Stimulated activated CD4-positive, alpha-beta T cell treated with anti-CD3 and anti-CD28 coated beads, TNF-alpha, amount 100 ng/mL, for 1 hour (primary cell): ENCODE results near the gene SDK2.

Experiments used
- DNase-seq, 3 donors: peaks; one replicate each; pipeline ENCODE4 v3.0.0-alpha.2; 2020; ENCODE audit warnings: low read depth in 3 of 3, low spot score in 1 of 3

Gene SDK2

DNA sequence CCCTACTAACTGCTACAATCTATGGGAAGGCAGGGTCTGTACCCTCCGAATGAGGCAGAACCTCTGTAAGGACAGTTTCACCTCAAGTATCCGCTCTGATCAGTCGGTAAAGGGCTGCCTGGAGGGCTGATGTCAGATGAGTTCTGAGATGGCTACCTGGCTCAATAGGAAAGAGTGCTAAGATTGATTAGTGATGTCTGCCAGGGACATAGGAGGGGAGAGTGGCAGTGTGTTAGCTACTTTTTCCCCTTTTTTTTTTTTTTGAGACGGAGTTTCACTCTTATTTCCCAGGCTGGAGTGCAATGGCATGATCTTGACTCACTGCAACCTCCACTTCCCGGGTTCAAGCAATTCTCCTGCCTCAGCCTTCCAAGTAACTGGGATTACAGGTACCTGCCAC is 293.4 kb downstream of the SDK2 start:
- DNase-seq = no peak

DNA sequence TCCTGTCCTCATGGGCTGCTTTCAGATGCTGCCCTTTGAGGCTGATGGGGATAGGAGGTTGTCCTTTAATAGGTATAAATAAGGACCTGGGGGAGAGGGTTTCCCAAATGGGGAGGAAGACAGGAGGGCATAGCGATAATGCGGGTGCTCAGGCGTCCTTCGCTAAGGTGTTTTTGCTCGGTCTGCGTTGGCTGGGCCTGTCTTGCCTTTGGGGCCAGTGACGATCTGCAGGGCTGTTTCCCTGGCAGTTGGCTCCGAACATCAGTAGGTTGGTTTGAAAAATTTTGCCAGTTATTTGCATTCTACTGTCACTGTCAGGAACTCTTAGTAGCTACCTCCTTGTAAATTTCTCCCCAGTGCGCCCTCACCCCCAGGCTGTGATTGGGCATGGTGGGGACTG is 294.6 kb downstream of the SDK2 start:
- DNase-seq = no peak

DNA sequence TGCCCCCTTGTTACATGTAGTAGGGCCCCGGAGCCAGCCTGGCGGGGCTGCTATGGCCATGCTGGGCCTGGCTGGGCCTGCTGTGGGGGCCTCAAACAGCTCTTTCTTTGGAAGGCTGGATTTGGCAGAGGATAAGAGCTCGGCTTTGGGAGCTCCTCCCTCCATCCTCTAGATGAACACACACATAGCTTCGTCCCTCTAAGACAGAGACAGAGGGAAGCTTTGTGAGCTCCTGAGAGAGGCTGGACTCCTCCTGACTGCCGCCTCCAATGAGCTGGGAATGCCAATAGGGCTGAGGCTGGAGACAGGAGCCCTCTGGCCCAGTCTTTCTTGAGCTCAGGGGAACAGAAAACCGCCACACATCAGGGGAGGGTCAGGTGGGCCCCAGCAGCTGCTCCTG is 295.1 kb downstream of the SDK2 start:
- DNase-seq = no peak

DNA sequence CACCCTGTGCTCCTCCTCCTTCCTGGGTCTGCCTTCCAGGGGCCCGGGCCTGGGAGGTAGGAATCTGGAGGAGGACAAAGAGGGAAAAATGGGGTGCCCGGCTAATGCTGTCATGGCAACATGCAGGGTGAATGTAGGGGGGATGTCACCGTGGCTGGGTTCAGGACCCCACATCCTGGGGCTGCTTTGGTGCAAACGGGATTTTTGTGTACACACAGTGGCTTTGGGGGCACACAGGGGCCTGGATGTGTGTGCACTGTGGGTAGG is 295.5 kb downstream of the SDK2 start:
- DNase-seq = no peak

DNA sequence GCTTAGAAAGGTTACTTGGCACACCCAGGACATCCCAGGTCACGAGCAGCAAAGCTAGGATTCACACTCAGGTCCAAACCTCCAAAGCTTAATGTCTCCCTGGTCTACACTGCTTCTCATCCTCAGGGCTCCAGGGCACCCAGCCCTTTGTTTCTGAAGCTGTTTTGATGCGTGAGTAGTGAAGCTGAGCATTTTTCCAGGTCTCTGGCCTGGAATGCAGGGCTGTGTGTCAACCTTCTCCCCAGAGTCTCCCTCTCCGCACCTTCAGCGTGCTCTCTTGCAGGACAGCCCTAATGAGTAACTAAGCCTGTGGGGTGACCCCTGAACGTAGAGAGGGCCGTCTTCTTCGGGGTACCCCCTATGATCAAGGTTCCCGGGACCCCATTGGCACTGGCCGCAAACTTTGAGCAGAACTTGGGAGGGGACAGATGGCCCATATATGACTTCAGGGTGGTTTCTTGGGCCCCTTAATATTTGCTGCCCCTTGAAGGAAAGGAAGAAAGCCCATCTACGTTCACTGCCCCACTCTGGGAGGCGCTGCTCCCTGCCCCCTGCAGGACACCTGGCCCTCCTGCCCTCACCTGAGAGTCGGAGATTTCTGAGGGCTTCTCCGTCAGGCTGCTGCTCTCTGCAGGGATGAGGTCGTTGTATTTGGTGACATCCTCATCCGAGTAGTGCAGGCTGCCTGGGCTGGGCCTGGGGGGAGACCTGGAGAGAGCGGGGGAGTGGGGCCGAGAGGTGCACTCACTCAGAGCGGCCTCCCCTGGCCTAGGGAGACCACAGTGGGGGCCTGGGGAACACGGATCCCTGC is 296.0 kb downstream of the SDK2 start:
- no peak for DNase-seq

DNA sequence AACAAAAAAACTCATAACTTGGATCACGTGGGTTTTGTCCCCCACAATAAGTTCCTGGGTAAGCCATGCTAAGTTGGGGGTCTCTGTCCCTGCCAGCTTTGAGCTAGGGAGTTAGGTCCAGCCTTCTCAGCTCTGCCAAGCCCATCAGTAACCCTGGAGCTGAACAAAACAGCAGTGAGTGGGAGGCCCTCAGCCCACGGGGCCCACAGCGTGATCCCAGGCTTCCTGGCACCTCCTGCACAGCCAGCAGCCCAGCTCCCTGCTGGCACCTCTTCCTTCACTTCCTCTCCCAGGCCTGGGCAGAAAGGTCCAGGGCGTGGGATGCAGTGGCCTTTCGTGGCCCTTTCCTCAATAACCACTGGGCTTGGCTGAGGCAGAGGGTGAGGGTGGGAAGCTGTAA is 296.9 kb downstream of the SDK2 start:
- no peak for DNase-seq

DNA sequence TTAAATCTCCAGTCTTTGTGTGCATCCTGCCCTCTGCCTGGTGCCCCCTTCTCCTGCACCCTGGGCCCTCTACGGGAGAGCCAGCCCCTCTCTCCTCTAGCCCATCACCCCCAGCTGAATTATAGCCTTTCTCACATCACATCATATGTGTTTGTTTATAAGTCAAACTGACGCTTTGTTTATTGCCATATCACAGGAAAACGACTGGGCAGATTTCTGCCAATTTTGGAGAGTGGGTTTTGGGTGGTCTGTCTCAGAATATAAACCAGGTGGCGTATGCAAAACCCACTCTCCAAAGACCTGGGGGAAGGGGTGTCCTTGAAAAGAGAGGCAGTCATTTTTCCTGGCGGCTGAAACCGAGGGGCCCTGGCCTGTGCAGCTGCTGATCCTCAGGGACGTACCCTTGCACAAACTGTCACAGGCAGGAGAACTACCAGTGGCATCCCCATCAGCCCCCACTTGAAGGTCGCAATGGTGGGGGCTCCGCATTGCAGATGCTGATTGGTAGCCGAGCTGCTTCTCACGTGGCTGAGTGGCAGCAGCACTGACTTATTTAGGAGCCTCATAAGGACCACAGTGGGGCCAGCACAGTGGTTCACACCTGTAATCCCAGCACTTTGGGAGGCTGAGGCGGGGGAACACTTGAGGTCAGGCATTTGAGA is 297.6 kb downstream of the SDK2 start:
- no peak for DNase-seq

DNA sequence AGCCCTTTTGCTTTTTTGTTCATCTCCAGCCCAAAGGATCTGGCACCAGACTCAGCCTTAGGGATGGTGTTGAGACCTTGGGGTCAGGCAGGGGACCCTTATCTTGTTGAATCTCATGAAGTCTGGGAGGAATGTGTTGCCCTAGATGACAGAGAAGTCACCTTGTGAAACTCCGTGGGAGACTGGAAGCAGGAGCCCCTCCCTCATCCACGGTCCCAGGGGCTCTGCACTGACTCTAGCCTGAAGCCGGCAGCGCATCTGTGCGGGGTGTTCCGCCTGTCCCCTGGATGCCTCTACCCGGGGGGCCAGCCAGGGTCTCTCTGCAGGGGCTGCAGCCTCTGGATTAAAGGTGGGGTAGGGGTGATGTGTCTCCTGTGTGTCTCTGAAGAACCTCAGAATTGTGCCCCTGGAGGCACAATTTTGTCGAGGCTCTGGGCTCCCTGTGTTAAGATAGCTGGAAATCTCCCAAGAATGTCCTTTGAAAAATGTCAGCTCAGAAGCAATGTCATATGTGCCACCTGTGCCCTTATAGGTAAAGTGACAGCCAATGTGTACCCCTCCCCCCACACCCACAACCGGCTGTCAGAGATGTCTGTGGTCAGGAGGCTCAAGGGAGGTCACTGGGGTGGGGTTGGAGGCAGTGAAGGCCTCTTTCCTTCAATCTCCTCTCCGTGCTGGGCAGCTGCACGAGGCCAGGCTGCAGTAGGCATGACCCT is 300.3 kb downstream of the SDK2 start:
- no peak for DNase-seq

DNA sequence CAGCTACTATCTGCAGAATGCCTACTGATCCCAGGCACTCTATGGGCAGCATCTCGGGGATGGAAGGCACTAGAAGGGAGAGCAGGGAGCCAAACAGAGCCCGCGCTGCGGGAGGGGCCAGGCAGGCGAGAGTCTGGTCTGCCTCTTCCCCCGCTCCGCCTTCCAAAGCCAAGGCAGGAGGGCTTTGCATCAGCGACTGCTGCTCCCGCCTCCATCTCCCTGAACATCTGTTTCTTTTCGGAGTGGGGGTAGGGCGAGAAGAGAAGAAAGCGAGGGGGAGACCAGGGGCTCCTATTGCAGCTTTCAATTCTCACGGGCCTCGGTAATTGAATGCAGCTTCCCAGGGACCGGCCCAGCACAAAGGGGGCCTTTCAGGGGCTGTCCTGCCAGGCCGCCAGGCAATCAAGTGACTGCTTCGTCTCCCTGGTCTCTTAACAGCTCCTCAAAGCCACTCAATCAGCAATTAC is 301.0 kb downstream of the SDK2 start:
- no peak for DNase-seq

DNA sequence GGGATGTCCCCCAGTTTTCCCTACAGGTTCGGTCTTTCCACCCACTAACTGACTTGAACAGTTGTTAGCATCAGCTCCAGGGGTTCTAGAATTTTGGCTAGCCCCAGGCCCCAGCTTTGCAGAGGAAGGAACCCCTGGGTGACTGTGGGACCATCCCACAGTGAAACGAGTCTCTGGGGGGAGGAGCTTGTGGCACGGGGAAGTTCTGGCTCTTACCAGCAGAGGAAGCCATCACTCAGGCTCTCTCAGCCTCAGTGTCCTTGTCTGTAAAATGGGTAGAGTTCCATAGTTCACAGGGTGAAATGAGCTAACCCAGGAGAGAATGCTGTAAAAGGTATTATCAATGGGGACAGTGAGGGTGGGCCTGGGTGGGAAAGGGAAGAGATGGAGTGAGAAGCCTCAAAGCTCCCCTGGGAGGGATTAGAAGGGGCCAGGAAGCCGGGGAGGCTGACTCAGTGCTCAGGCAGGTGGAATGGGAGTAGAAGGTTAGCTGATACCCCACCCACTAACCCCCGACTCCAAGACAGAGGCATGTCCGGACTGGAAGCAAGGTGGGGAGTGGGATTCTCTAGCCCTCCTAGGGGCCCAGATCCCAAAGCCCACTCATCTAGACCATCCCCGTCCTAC is 301.6 kb downstream of the SDK2 start:
- DNase-seq = no peak

DNA sequence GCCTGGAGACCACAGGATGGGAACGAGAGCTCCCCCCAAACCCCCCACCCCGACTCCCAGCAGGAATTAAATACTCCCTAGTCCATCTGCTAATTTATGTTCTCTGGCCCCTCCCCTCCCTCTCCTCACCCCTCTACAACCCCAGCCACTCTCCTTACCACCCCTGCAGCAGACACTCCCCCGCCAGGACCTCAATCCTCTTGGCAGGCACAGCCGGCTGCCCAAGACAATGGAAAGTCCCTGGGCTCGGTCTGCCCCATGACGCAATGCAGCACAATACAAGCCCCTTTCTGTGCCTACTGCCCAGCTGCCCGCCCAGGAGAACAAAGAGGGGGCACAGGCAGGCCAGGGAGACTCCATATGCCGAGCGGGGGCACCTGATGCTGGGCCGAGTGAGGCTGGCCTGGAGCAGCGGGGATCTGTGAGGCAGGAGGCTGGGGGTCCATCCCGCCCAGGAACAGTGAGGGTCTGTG is 302.2 kb downstream of the SDK2 start:
- no peak for DNase-seq

DNA sequence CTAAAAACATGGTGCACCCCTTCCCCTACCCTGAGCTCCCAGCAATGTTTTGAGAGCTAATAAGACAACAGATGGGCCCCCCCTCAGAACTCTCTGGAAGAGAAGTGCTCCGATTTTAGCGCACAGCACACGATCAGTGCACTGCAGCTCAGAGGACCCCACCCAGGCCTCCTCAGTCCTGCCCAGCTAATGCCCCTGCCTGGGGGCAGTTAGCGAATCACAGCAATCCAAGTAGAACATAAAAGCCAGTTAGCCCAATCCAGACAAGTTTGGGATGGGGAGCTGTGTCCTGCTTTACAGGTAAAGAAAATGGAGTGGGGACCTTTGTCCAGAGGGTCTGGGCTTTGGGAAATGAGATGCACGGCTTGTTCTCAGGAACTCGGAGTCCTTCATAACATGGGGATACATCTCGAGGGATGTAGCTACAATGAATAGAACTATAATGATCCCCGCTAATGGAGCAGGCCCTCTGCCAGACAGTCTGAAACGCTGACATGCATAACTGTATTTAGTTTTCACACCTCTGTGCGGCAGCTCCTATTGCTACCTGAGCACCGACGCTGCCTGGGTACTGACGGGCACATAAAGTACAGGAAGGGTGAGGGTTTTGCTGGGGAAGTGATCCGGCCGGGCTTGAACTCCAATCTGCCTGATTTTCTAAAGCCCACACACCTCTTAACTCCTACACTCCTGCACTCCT is 302.7 kb downstream of the SDK2 start:
- no peak for DNase-seq

DNA sequence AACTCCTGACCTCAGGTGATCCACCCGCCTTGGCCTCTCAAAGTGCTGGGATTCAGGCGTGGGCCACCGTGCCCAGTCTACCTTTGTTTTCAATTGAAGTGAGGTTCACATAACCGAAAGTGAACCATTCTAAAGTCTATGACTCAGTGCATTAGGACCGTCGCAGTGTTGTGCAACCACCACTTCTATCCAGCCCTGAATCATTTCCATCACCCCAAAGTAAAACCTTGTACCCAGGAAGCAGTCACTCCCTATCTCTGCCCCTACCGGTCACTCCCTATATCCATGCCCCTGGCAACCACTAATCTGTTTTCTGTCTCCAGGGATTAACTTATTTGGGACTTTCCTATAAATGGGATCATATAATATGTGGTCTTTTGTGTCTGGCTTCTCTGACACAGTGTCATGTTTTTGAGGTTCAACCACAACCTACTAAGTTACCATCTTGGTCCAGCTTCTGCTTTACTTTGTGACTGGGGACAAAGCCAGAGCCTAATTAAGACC is 304.1 kb downstream of the SDK2 start:
- no peak for DNase-seq

DNA sequence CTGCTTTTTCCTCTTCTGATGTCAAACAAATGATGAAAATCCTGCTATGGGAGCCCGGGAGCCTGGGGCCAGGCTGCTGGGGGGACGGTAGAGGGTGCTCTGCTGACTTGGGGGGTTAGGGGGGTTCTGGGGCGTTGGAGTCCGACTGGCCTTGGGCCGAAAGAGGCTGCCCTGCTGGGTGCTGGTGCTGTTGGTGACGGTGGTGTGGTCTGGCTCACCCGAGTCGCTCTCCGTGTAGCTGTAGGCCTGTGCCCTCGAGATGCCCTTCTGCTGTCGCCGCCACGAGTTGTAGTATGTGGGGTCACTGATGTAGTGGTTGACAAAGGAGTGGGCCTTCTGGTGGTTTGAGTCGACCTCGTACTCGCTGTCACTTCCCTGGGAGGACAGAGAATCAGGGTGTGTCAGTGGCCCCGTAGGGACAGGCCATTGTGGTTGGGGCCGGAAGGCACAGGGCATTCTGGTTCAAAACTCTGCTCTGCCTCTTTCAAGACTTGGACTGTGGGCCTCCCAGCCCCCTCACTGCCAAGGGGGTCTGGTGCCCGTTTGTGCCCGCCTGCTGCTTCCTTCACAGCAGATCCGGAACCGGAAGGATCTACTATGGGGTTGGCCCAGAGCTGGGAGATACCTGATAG is 305.6 kb downstream of the SDK2 start:
- no peak for DNase-seq

DNA sequence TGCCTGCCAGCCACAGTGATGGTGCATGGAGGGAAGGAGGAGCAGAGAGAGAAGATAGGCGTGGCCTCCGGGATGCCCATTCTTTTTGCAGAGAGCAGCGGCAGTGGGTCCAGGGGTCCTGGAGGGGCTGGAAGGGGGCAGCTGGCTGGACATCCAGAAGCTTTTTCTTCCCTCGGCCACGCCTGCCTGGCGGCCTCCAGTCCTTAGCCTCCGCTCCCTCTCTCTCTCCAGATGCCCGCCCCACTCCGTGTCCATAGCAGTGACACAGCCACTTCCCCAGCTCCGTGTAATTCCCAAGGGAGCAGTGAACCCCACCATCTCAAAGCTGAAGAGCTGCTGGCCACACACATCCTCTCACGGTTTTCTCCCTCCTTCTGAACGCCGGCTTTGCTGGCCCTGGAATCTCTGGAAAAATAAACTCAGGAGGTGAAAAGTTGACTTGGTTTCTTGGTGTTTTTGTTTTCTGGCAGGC is 306.2 kb downstream of the SDK2 start:
- no peak for DNase-seq

DNA sequence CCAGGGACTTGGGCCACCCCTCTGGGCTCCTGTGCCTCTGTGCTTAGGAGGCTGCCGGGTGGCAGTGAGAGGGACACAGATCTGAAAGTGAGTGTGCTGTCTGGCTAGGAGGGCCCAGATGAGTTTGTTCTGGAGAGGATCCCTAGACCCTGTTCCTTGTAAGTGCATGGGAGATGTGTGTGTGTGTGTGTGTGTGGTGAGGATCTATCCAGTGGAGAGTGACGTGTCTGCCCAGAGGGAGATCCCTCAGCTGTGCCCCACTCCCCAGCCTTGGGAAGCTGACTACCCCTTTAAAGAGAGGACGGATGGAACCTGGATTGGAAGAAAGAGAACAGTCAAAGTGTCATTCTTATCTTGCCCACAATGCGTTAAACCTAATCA is 306.9 kb downstream of the SDK2 start:
- no peak for DNase-seq

DNA sequence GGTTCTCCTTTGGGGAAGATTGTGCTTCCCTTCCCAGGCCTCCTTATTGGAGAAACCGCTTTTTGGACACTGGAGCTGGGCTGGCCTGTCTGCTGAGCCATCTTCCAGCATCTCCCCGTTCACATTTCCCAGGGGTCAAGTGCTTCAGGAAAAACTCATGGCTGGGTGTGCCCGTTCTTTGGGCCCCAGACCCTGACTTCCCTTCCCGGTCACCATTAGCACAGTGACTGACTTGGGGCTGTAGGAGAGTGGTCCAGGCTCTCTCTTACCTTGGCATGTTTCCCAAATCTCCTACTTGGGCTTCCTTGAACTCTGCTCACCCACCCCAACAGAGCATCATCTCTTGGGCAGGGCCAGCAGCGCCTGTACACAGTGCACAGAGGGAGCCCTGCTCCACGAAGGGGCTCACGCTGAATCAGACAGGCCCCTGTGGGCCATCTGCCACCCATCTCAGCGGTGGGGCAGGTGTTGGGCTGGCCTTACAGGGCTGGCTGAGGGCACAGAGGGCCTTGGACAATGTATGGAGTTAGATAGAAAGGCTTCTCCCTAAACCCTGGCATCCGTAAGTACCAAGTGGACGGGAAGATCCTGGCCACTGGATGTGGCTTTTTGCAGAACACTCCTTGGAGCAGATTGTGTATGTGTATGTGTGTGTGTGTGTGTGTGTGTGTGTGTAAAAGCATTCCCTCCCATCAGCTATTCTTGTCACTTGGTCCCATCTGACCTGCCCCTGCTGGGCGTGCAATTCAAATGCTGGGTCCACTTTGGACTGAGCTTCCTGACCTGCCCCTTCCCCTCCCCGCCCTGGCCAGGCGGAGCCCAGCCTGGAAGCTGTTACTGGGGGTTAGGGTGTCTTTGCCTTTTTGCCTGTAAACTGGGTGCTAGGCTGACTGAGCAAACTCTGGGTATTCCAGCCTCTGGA is 307.6 kb downstream of the SDK2 start:
- no peak for DNase-seq

DNA sequence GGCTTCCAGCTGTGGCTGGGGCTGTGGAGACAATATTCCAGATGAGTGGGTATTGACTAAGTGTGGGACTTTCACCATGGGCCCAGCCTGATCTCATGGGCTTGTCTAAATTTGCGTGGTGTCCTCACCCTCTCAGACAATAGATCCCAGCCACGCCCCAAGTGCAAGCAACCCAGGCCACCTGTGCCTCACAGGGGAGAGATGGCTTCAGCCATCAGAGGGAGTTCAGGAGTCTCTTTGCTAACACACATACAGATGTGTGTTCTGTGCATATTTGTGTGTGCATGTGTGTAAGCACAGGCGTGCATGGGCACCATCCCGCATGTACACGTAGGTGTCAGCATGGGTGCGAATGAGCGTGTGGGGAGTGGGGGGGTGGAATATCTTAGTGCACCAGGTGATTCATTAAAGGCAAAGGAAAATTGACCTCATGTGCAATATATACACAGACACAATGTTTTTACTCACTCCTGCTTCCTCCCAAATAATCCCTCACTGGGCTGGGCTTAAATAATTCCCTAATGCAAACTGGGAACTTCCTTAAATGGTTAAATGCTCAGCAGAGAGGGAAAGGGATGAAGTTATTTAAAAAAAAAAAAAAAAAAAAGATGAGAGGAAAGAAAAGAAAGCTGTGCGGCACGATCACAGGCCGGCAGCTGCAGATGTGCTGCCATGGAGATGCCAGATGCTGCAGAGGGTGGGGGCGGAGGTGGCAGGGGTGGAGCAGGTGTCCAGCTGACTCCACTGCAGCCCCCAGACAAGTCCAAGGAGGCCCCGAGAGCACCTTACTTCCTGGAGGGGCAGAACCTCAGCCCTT is 308.4 kb downstream of the SDK2 start:
- DNase-seq = no peak
